Stimulated activated CD8-positive, alpha-beta memory T cell treated with anti-CD3 and anti-CD28 coated beads, Interleukin-4, amount 100 ng/mL, for 1 hour (primary cell): ENCODE data around the gene PRKCA.

Experiments
- DNase-seq, 2 donors: peaks; one replicate each; pipeline ENCODE4 v3.0.0-alpha.2; 2020; ENCODE audit warnings: low read depth in 2 of 2, low spot score in 1 of 2

PRKCA gene

GRCh38 chr17:66753126-66753920, 450.9 kb downstream of the PRKCA start:
- DNase-seq = no peak

GRCh38 chr17:66755101-66755943, 452.9 kb downstream of the PRKCA start:
- no peak for DNase-seq

GRCh38 chr17:66755944-66756290, 453.5 kb downstream of the PRKCA start:
- no peak for DNase-seq

- DNase-seq = no peak
Measured at GRCh38 chr17:66760324-66760723, 457.9 kb downstream of the PRKCA start.

- DNase-seq = no peak
Measured at GRCh38 chr17:66762276-66762675, 459.9 kb downstream of the PRKCA start.

- no peak for DNase-seq
Measured at GRCh38 chr17:66763056-66763455, 460.6 kb downstream of the PRKCA start.

- DNase-seq = no peak
Measured at GRCh38 chr17:66764506-66764905, 462.1 kb downstream of the PRKCA start.

GRCh38 chr17:66767154-66767933, 464.9 kb downstream of the PRKCA start:
- no peak for DNase-seq

GRCh38 chr17:66769911-66770310, 467.5 kb downstream of the PRKCA start:
- DNase-seq = no peak

- no peak for DNase-seq
Measured at GRCh38 chr17:66772148-66772812, 469.9 kb downstream of the PRKCA start.

- DNase-seq = no peak
Measured at GRCh38 chr17:66775271-66775670, 472.9 kb downstream of the PRKCA start.

- no peak for DNase-seq
Measured at GRCh38 chr17:66775881-66776400, 473.5 kb downstream of the PRKCA start.

GRCh38 chr17:66776999-66777688, 474.7 kb downstream of the PRKCA start:
- DNase-seq = no peak

GRCh38 chr17:66777689-66778225, 475.3 kb downstream of the PRKCA start:
- DNase-seq = no peak

- DNase-seq = no peak
Measured at GRCh38 chr17:66778531-66779236, 476.3 kb downstream of the PRKCA start.

- no peak for DNase-seq
Measured at GRCh38 chr17:66779237-66779606, 476.8 kb downstream of the PRKCA start.

- no peak for DNase-seq
Measured at GRCh38 chr17:66781135-66781534, 478.7 kb downstream of the PRKCA start.

- no peak for DNase-seq
Measured at GRCh38 chr17:66782851-66783250, 480.4 kb downstream of the PRKCA start.

GRCh38 chr17:66783656-66784381, 481.4 kb downstream of the PRKCA start:
- DNase-seq = no peak
